ENCODE measurements around the gene DFFA. TPM values are rescaled to one million over a fixed set of nuclear protein-coding genes. Genes with fewer than 3 reads are reported as not detected.

The DFFA gene
- total RNA-seq, 1 experiment from 2014 or later = 49.7 TPM

GRCh38 chr1:10440794-10441193, 31.5 kb downstream of the DFFA start:
- Histone ChIP-seq H3K27ac (ENCODE audit: low read depth, low read length, poor library complexity, severe bottlenecking) (no peak overlapping the region), H3K9me3 (ENCODE audit: low read depth, low read length, poor library complexity, severe bottlenecking) (no peaks in the 10 kb centered on the region), H3K4me1 (ENCODE audit: insufficient read depth, low read length, poor library complexity, severe bottlenecking) (no peaks in the 10 kb centered on the region), H3K4me3 (ENCODE audit: low read depth, low read length, poor library complexity, severe bottlenecking) (no peak overlapping the region), H3K36me3 (ENCODE audit: insufficient read depth, low read length, poor library complexity, severe bottlenecking) (no peaks in the 10 kb centered on the region), H3K27me3 (replicated peaks; ENCODE audit: insufficient read depth, low read depth, low read length, poor library complexity) (no peaks in the 10 kb centered on the region)
- TF ChIP-seq, protein P1, sequence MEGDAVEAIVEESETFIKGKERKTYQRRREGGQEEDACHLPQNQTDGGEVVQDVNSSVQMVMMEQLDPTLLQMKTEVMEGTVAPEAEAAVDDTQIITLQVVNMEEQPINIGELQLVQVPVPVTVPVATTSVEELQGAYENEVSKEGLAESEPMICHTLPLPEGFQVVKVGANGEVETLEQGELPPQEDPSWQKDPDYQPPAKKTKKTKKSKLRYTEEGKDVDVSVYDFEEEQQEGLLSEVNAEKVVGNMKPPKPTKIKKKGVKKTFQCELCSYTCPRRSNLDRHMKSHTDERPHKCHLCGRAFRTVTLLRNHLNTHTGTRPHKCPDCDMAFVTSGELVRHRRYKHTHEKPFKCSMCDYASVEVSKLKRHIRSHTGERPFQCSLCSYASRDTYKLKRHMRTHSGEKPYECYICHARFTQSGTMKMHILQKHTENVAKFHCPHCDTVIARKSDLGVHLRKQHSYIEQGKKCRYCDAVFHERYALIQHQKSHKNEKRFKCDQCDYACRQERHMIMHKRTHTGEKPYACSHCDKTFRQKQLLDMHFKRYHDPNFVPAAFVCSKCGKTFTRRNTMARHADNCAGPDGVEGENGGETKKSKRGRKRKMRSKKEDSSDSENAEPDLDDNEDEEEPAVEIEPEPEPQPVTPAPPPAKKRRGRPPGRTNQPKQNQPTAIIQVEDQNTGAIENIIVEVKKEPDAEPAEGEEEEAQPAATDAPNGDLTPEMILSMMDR (conservative IDR thresholded peaks at IDR 0.05; ENCODE audit: low read depth, low read length) = no peak
- no peak for TF ChIP-seq EZH2 (IDR thresholded peaks at IDR 0.05; ENCODE audit: borderline replicate concordance, low read depth, low read length, poor library complexity, severe bottlenecking)
- ChIA-PET CTCF (no interaction called here), POLR2A (ENCODE audit: low non-redundant PET) (no interaction called here)
- no TSS peak for BruUV-seq (replicated peaks)
- DNase-seq (ENCODE audit: low spot score) = no peak
- intact Hi-C loops (cut with micrococcal nuclease; ENCODE audit: unreplicated experiment) = no loop called here

DNA sequence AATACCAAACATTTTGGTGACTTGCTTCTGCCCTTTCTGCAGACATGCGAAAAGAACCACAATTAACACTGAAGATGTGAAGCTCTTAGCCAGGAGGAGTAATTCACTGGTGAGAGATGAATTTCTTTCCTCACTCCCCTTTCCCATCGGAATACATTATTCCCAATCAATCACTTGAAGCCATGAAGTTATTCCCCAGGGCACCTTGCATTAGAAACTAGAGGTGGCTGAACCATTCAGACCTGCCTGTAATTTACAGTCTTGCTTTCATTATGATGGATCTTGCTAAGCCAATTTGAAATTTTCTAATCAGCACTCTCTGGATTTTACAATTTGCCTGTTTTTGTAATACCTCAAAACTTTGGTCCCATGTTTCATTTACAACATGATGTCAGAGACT, 32.0 kb downstream of the DFFA start:
- Histone ChIP-seq H3K9me3 (ENCODE audit: low read depth, low read length, poor library complexity, severe bottlenecking) (no peaks in the 10 kb centered on the region), H3K27ac (ENCODE audit: low read depth, low read length, poor library complexity, severe bottlenecking) (no peak overlapping the region), H3K27me3 (replicated peaks; ENCODE audit: insufficient read depth, low read depth, low read length, poor library complexity) (no peaks in the 10 kb centered on the region), H3K4me3 (ENCODE audit: low read depth, low read length, poor library complexity, severe bottlenecking) (no peak overlapping the region), H3K4me1 (ENCODE audit: insufficient read depth, low read length, poor library complexity, severe bottlenecking) (no peaks in the 10 kb centered on the region), H3K36me3 (ENCODE audit: insufficient read depth, low read length, poor library complexity, severe bottlenecking) (no peaks in the 10 kb centered on the region)
- BruUV-seq (replicated peaks) = no TSS peak
- TF ChIP-seq, protein P1 (conservative IDR thresholded peaks at IDR 0.05; ENCODE audit: low read depth, low read length) = no peak
- TF ChIP-seq EZH2 (IDR thresholded peaks at IDR 0.05; ENCODE audit: borderline replicate concordance, low read depth, low read length, poor library complexity, severe bottlenecking) = no peak
- DNase-seq (ENCODE audit: low spot score) = no peak
- intact Hi-C loops (cut with micrococcal nuclease; ENCODE audit: unreplicated experiment) = no loop called here
- POLR2A ChIA-PET (ENCODE audit: low non-redundant PET) = no interaction called here
- CTCF ChIA-PET = no interaction called here

DNA sequence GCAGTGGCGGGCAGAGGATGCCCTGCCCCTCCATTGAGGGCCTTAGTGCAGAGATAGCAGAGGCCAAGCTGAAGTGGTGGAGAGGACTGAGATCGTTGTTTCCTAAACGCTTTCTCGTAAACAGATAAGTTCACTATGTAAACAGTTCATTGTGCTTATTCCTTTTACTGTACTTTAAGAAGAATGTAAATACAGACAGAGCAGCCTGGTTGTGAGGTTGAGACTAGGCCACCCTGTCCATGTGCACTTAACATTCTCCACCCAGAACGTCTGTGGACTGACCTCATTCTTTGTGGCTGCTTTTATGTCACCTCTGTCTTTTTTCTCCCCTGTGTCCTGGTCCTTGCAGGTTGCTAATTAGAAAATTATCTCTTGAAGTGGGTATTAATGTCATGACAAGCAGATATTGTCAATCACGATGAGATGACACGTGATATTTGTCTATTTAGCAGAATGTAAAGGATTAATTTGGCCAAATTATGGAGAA, 33.6 kb downstream of the DFFA start:
- Histone ChIP-seq H3K27me3 (replicated peaks; ENCODE audit: insufficient read depth, low read depth, low read length, poor library complexity) (no peaks in the 10 kb centered on the region), H3K4me3 (ENCODE audit: low read depth, low read length, poor library complexity, severe bottlenecking) (no peak overlapping the region), H3K4me1 (ENCODE audit: insufficient read depth, low read length, poor library complexity, severe bottlenecking) (no peaks in the 10 kb centered on the region), H3K9me3 (ENCODE audit: low read depth, low read length, poor library complexity, severe bottlenecking) (no peaks in the 10 kb centered on the region), H3K27ac (ENCODE audit: low read depth, low read length, poor library complexity, severe bottlenecking) (no peak overlapping the region), H3K36me3 (ENCODE audit: insufficient read depth, low read length, poor library complexity, severe bottlenecking) (no peaks in the 10 kb centered on the region)
- intact Hi-C loops (cut with micrococcal nuclease; ENCODE audit: unreplicated experiment) = no loop called here
- TF ChIP-seq EZH2 (IDR thresholded peaks at IDR 0.05; ENCODE audit: borderline replicate concordance, low read depth, low read length, poor library complexity, severe bottlenecking) = no peak
- TF ChIP-seq, protein P1 (conservative IDR thresholded peaks at IDR 0.05; ENCODE audit: low read depth, low read length) = no peak
- no peak for DNase-seq (ENCODE audit: low spot score)
- CTCF ChIA-PET = no interaction called here
- BruUV-seq (replicated peaks) = no TSS peak
- POLR2A ChIA-PET (ENCODE audit: low non-redundant PET) = no interaction called here
